Pancreas (tissue), 10 donors: Measurements from ENCODE around the gene ALG2. TPM values are rescaled to one million over a fixed set of nuclear protein-coding genes. Genes with fewer than 3 reads are reported as not detected.
"Not testable (repeated sequence)": the region's sequence is repeated elsewhere in the genome, so short reads cannot be mapped to it uniquely, and the experiment has no call there.

ENCODE experiments used
- ATAC-seq, 4 donors: fragments of 200-7000 bp; cut with Tn5 transposase; one replicate each; pipeline versions ENCODE4 v1.8.0 to v1.9.1; 2020; ENCODE audit warnings: mild to moderate bottlenecking in 4 of 4, moderate library complexity in 4 of 4
- DNase-seq, 6 donors: peaks; one replicate each; pipeline ENCODE4 v3.0.0-alpha.2; 2020
- FAIRE-seq: peaks from 2 replicates; lab custom pipeline; 2012; peaks lifted over from hg19 to GRCh38; lab: Jason Lieb, UNC
- H3K27ac ChIP-seq, 4 donors: fragments of 200-600 bp; sonication (generic); 1 replicate in 3 of 4; 2 replicates in 1 of 4; pipeline versions ENCODE4 v1.5.0 to v1.8.0; 2020
- H3K27me3 ChIP-seq, 4 donors: fragments of 200-600 bp; one replicate each; pipeline ENCODE4 v1.8.0; 2021
- H3K36me3 ChIP-seq, 3 donors: fragments of 200-600 bp; sonication (generic) in 1 of 3; one replicate each; pipeline versions ENCODE4 v1.5.0 to v1.8.0; 2020 to 2021
- H3K4me1 ChIP-seq, 3 donors: fragments of 200-600 bp; one replicate each; pipeline ENCODE4 v1.8.0; 2021
- H3K4me3 ChIP-seq, 4 donors: fragments of 200-600 bp; sonication (generic) in 2 of 4; one replicate each; pipeline versions ENCODE4 v1.5.0 to v1.8.0; 2020 to 2021
- H3K9me3 ChIP-seq, 4 donors: fragments of 200-600 bp; one replicate each; pipeline ENCODE4 v1.8.0; 2021
- CTCF ChIP-seq, 4 donors: fragments of 200-600 bp; sonication (generic) in 3 of 4; IDR thresholded peaks; one replicate each; pipeline versions ENCODE4 v1.5.0 to v1.8.0; 2021; ENCODE audit warnings: antibody characterized with exemption in 4 of 4
- WGBS, 2 donors: extraction: QIAGEN DNeasy Blood & Tissue Kit; methylation state at CpG; one replicate each; pipeline ENCODE4 v1.1.7; 2013; 5-methylcytosine and 5-hydroxymethylcytosine counted together
- intact Hi-C, 3 donors: fragments of 100-400 bp; cut with DNase I; formaldehyde crosslinking; loops; one replicate each; pipeline versions ENCODE4 v1.11.1 to v1.14.2; 2022
- polyA plus RNA-seq, 2 donors: library from polyadenylated mRNA; stranded (reverse); fragments of 200-250 nt; gene quantifications; one replicate each; pipeline ENCODE4 v1.2.3, GENCODE V29; 2013
- total RNA-seq, 6 donors: library from RNA; stranded (reverse); fragmentation: NEBNext Ultra II Directional in 4 of 6; extraction: Animal tissue kit (Norgen Biotek cat#: 25700) in 4 of 6; gene quantifications; one replicate each; pipeline versions ENCODE4 v1.2.1 to v1.2.4, GENCODE V29; 2021 to 2023
- donor health status: healthy with polysubstance abuse.
- donor health status: DM: no; HTN: no; CAD: no; lungs with moderate emphysema.
- donor health status: DM: no; HTN: no; CAD: no.
- donor health status: control.
- donor health status: control.
- donor health status: Bipolar disorder and iron deficiency.
- donor health status: DM: yes; HTN: yes; CAD: no.
- donor health status: DM: no; HTN: no; CAD: no.
- donor health status: DM: no; HTN: no; CAD: no.
- donor health status: DM: yes; HTN: yes; CAD: no.

Gene ALG2
- total and polyA plus RNA-seq, 8 donors, result 17.9 to 35.6 (median 28.0) TPM

- Histone ChIP-seq H3K36me3 (no peaks in the 10 kb centered on the region), H3K27ac (no peak overlapping the region), H3K4me1 (no peaks in the 10 kb centered on the region), H3K4me3 (no peak overlapping the region), H3K9me3 (no peaks in the 10 kb centered on the region), H3K27me3 (no peaks in the 10 kb centered on the region)
- no peak for FAIRE-seq
- intact Hi-C loops, result no loop called here
- DNase-seq, result no peak
- 91 to 93% methylated on average over 8 of the region's 8 CpGs for WGBS, 2 donors
- TF ChIP-seq CTCF (IDR thresholded peaks at IDR 0.05), result no peak
- ATAC-seq, result no peak
These were observed 21.7 kb downstream of the ALG2 start for GRCh38 chr9:99199938-99200539.

GRCh38 chr9:99197987-99198386, 23.8 kb downstream of the ALG2 start:
- no peak for ATAC-seq
- intact Hi-C loops, result no loop called here
- Histone ChIP-seq H3K4me1 (no peaks in the 10 kb centered on the region), H3K27ac (no peak overlapping the region), H3K27me3 (no peaks in the 10 kb centered on the region), H3K36me3 (no peaks in the 10 kb centered on the region), H3K9me3 (no peaks in the 10 kb centered on the region), H3K4me3 (no peak overlapping the region)
- WGBS, 2 donors, result 81 to 86% methylated on average over 9 of the region's 9 CpGs
- TF ChIP-seq CTCF (IDR thresholded peaks at IDR 0.05), result no peak
- no peak for FAIRE-seq
- DNase-seq, result no peak

GRCh38 chr9:99197124-99197630, 24.6 kb downstream of the ALG2 start:
- no peak for TF ChIP-seq CTCF (IDR thresholded peaks at IDR 0.05)
- no peak for ATAC-seq
- intact Hi-C loops, result no loop called here
- Histone ChIP-seq H3K4me1 (no peaks in the 10 kb centered on the region), H3K4me3 (no peak overlapping the region), H3K27ac (no peak overlapping the region), H3K27me3 (no peaks in the 10 kb centered on the region), H3K36me3 (no peaks in the 10 kb centered on the region), H3K9me3 (no peaks in the 10 kb centered on the region)
- WGBS, 2 donors, result 97 to 99% methylated on average over 3 of the region's 3 CpGs
- FAIRE-seq, result no peak
- DNase-seq, result no peak

GRCh38 chr9:99196484-99196883, 25.3 kb downstream of the ALG2 start:
- H3K4me3 ChIP-seq, H3K27ac ChIP-seq, intact Hi-C loops, H3K4me1 ChIP-seq, H3K9me3 ChIP-seq, FAIRE-seq, DNase-seq, H3K27me3 ChIP-seq, H3K36me3 ChIP-seq, ATAC-seq: not testable (repeated sequence)
- 75 to 79% methylated on average over 5 of the region's 5 CpGs for WGBS, 2 donors

GRCh38 chr9:99193466-99193821, 28.3 kb downstream of the ALG2 start:
- no peak for FAIRE-seq
- Histone ChIP-seq H3K4me1 (no peaks in the 10 kb centered on the region), H3K9me3 (no peaks in the 10 kb centered on the region), H3K36me3 (no peaks in the 10 kb centered on the region), H3K4me3 (no peak overlapping the region), H3K27ac (no peak overlapping the region), H3K27me3 (no peaks in the 10 kb centered on the region)
- intact Hi-C loops, result no loop called here
- 73 to 83% methylated on average over 2 of the region's 2 CpGs for WGBS, 2 donors
- ATAC-seq, result no peak
- TF ChIP-seq CTCF (IDR thresholded peaks at IDR 0.05), result no peak
- DNase-seq, result no peak
